IMR-90 (cell line): Measurements from ENCODE around the gene MYLK4.

Source experiments
- BHLHE40 ChIP-seq: fragments of 150-350 bp; IDR thresholded peaks from 2 replicates; pipeline ENCODE4 v1.6.1; 2016; ENCODE audit warnings: mild to moderate bottlenecking, low read depth, low read length
- CEBPB ChIP-seq: IDR thresholded peaks from 2 replicates; pipeline ENCODE4 v1.6.1; 2012; ENCODE audit warnings: low read depth, low read length, improper control_type of control experiment
- CHD1 ChIP-seq: IDR thresholded peaks from 2 replicates; pipeline ENCODE4 v1.6.1; 2012; ENCODE audit warnings: low read depth, low read length, improper control_type of control experiment
- FOS ChIP-seq: fragments of 150-350 bp; IDR thresholded peaks from 2 replicates; pipeline ENCODE4 v1.6.1; 2016; ENCODE audit warnings: low read depth, low read length
- MAZ ChIP-seq: IDR thresholded peaks from 2 replicates; pipeline ENCODE4 v1.6.1; 2012; ENCODE audit warnings: low read depth, mild to moderate bottlenecking, low read length, improper control_type of control experiment, moderate library complexity, borderline replicate concordance
- MXI1 ChIP-seq: IDR thresholded peaks from 2 replicates; pipeline ENCODE4 v1.6.1; 2012; ENCODE audit warnings: low read depth, mild to moderate bottlenecking, low read length, moderate library complexity, borderline replicate concordance
- NFE2L2 ChIP-seq: fragments of 150-350 bp; IDR thresholded peaks from 2 replicates; pipeline ENCODE4 v1.6.1; 2016; ENCODE audit warnings: low read depth, mild to moderate bottlenecking, low read length
- POLR2A ChIP-seq: IDR thresholded peaks from 2 replicates; pipeline ENCODE4 v1.6.1; 2012; ENCODE audit warnings: mild to moderate bottlenecking, low read depth, low read length
- RAD21 ChIP-seq: IDR thresholded peaks from 2 replicates; pipeline ENCODE4 v1.6.1; 2012; ENCODE audit warnings: low read length, improper control_type of control experiment
- RFX5 ChIP-seq: IDR thresholded peaks from 2 replicates; pipeline ENCODE4 v1.8.0; 2012; ENCODE audit warnings: low read depth, mild to moderate bottlenecking, low read length, moderate library complexity
- SMC3 ChIP-seq: fragments of 150-350 bp; IDR thresholded peaks from 2 replicates; pipeline ENCODE4 v1.6.1; 2016; ENCODE audit warnings: low read depth, mild to moderate bottlenecking, antibody characterized with exemption, low read length, moderate library complexity
- USF2 ChIP-seq: fragments of 150-350 bp; IDR thresholded peaks from 2 replicates; pipeline ENCODE4 v1.6.1; 2017; ENCODE audit warnings: mild to moderate bottlenecking, antibody characterized with exemption, low read length, low read depth
- TF ChIP-seq, protein P1 (sequence below): conservative IDR thresholded peaks from 2 replicates; pipeline ENCODE4 v1.5.1; 2012; ENCODE audit warnings: mild to moderate bottlenecking, low read depth, low read length, improper control_type of control experiment

GRCh38 chr6:2755456-2755855 is 4.7 kb upstream of the MYLK4 start:
- TF ChIP-seq USF2 (no peak), POLR2A (no peak), RFX5 (no peak), RAD21 (no peak), CEBPB (no peak), CHD1 (no peak), MAZ (no peak), SMC3 (no peak), BHLHE40 (no peak), NFE2L2 (no peak), MXI1 (no peak), FOS (no peak)
- TF ChIP-seq, protein P1, sequence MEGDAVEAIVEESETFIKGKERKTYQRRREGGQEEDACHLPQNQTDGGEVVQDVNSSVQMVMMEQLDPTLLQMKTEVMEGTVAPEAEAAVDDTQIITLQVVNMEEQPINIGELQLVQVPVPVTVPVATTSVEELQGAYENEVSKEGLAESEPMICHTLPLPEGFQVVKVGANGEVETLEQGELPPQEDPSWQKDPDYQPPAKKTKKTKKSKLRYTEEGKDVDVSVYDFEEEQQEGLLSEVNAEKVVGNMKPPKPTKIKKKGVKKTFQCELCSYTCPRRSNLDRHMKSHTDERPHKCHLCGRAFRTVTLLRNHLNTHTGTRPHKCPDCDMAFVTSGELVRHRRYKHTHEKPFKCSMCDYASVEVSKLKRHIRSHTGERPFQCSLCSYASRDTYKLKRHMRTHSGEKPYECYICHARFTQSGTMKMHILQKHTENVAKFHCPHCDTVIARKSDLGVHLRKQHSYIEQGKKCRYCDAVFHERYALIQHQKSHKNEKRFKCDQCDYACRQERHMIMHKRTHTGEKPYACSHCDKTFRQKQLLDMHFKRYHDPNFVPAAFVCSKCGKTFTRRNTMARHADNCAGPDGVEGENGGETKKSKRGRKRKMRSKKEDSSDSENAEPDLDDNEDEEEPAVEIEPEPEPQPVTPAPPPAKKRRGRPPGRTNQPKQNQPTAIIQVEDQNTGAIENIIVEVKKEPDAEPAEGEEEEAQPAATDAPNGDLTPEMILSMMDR: no peak
